ENCODE data around the gene UMODL1.

Gene UMODL1

GRCh38 chr21:42187976-42188653, 117.0 kb downstream of the UMODL1 start:
- in situ Hi-C loops (cut with HindIII; ENCODE audit: low pct_ligation_motif_present, low pct_unique_long_range_greater_than_20kb, low sequenced_read_pairs) = no loop called here
- DNase-seq = no peak

DNA sequence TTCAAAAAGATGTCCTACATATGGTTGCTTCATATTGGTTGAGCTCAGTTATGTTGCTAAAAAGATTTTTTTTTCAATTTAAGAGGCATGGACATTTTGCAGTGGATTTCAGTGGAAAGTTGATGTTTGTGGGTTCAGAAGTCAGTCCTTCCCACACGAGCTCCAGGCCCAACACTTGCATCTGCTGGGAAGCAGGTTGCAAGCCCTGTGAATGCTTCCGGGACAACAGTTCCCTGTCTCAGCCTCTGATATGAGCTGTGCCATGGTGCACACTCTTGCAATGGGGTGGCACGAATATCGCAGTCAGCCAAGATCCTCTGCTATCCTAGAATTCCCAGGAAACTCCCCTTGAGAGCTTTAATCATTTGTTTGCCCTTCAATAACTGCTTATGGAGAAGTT, 117.5 kb downstream of the UMODL1 start:
- DNase-seq = no peak
- in situ Hi-C loops (cut with HindIII; ENCODE audit: low pct_ligation_motif_present, low pct_unique_long_range_greater_than_20kb, low sequenced_read_pairs) = no loop called here

DNA sequence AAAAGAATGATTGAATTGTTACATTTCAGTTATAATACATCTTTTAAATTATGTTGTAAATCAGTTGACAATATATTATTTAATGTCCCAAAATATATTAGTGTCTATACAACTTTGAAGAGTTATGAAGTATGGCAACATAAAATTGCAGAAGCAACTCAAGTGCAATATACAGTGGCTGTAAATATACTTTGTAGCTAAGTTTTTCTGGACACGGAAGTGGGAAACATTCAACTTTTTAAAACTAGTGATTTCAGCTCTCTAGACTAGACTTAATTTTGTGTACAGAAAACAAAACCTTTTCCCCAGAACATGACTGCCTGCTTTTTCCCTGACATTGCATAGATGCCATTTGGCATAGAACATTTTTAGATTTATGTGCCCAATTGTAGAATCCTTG, 118.3 kb downstream of the UMODL1 start:
- DNase-seq = no peak
- in situ Hi-C loops (cut with HindIII; ENCODE audit: low pct_ligation_motif_present, low pct_unique_long_range_greater_than_20kb, low sequenced_read_pairs) = no loop called here

DNA sequence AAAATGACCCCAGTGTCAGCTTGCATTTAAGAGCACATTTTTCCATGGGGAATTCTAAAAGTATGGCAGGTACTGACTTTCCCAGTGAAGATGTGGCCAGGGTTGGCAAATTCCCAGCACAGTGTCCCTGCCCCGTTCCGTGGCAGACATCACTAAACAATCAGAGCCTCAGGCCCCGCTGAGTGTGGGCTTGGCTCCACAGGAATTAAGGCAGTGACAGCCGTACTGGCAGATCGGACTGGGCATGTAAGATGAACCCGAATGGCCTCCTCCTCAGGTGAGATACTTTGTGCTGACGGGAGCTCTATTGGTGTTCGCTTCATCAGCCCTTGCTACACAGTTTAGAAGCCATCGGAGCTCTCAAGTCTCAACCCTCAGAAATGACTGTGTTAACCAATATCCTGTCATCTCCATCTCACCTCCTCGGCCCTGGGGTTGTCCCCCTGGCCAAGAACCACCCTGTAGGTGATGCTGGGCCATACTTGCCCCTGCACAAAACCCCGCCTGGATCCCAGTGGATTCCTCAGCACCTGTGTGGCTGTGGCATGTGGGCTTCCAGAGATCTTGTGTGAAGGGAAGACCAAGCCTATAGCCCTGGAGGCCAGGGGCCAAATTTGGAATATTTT, 118.9 kb downstream of the UMODL1 start:
- in situ Hi-C loops (cut with HindIII; ENCODE audit: low pct_ligation_motif_present, low pct_unique_long_range_greater_than_20kb, low sequenced_read_pairs) = no loop called here
- no peak for DNase-seq

DNA sequence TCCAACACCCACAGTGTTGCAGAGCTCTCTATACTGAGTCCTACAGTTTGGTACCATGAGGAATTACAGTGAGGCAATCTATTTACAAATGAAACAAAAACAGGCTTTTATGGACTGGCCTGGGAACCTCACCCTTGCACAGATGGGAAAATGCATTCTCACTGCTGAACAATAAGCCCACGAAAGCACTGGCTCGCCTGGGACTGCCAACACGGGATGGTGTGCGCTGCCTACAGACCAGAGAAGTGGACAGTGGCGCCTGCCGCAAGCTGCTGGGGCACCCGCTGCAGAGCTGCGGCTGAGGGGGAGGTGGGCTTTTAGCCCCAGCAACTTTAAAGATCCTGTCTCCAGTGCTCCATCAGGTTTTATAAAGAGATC, 119.4 kb downstream of the UMODL1 start:
- no peak for DNase-seq
- in situ Hi-C loops (cut with HindIII; ENCODE audit: low pct_ligation_motif_present, low pct_unique_long_range_greater_than_20kb, low sequenced_read_pairs) = no loop called here

DNA sequence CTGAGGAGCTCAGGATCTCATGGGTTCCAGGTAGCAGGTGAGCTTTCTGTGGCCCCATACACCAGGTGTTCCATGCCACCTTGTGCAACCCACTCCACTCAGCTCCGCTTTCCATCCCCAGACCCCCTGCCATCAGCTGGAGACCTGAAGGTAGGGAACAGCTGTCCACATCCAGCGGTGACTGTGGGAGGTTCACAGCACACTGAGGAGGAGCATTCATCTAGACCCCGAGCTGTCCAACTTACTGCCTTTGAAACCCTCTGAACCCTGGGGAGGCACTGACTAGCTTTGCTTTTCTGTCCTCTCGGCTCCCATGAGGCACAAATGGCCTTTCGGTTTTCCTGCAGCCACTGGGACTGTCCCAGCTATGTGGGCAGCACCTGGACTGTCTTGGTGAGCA, 119.9 kb downstream of the UMODL1 start:
- no peak for DNase-seq
- in situ Hi-C loops (cut with HindIII; ENCODE audit: low pct_ligation_motif_present, low pct_unique_long_range_greater_than_20kb, low sequenced_read_pairs) = no loop called here

DNA sequence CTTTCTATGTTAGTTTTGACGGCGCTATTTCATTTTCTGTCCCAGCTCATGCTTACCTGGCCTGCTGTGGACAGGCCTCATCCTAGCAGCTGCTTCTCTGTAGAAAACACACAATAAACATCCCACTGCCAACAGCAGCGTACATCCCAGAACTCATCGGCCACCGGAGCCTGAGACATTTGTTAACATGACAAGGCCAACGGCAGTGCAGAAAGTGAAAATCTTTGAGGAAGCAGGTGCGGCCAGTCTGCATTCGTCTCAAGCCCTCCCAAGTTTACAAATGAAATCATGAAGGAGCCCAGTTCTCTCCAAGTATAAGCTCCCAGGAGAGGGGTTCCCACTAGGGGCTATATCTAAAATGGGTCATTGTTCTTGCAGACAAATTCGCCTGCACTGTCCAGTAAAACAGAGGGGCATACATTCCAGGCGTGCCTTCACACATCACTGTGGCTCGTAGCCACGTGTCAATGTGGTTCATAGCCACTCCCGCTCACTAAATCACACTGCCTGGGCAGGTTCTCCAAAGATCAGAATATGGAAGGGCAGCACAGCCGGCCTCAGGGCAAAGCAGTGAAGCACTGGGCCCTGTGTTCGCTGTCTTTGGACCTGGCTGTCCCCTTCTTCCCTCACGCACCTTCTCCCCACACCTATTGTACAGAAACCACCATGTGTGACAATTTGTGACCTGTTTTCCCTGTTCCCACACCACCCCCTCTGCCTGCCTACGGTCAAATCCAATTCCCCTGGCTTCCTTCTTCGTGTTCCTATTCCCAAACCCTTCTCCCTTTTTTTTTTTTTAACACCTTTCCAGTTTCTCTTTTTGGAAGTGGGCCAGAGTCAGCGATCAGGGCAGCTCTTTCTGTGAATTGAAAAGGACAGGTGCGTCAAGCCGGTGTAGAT, 120.8 kb downstream of the UMODL1 start:
- DNase-seq = no peak
- in situ Hi-C loops (cut with HindIII; ENCODE audit: low pct_ligation_motif_present, low pct_unique_long_range_greater_than_20kb, low sequenced_read_pairs) = no loop called here

All from ACHN (cell line).